Measurements from ENCODE around the gene ACOX3.

ACOX3 gene

GRCh38 chr4:8318509-8318908, 122.0 kb downstream of the ACOX3 start:
- H3K79me2 ChIP-seq (ENCODE audit: insufficient read depth, low read depth), result no peaks in the 10 kb centered on the region
- H3K36me3 ChIP-seq (ENCODE audit: insufficient read depth), result no peaks in the 10 kb centered on the region
- no peak overlapping the region for H3K4me3 ChIP-seq (IDR thresholded peaks at IDR 0.05; ENCODE audit: insufficient read depth, low read depth, low read length)
- H2AFZ ChIP-seq (ENCODE audit: low read depth), result no peak overlapping the region
- H3K27me3 ChIP-seq (ENCODE audit: insufficient read depth, low read depth), result no peaks in the 10 kb centered on the region; the same call in 1 of the 2 replicates
- no peak overlapping the region for H3K4me2 ChIP-seq
- TF ChIP-seq CTCF (conservative IDR thresholded peaks at IDR 0.05; ENCODE audit: low read depth, low read length), result no peak
- H3K27ac ChIP-seq, result no peak overlapping the region
- no peaks in the 10 kb centered on the region for H3K4me1 ChIP-seq (ENCODE audit: low read depth, poor library complexity, severe bottlenecking)
- H4K20me1 ChIP-seq (ENCODE audit: insufficient read depth), result no peaks in the 10 kb centered on the region
- no peak overlapping the region for H3K9ac ChIP-seq

- H2AFZ ChIP-seq (ENCODE audit: low read depth), result no peak overlapping the region
- no peaks in the 10 kb centered on the region for H3K36me3 ChIP-seq (ENCODE audit: insufficient read depth)
- no peak overlapping the region for H3K4me3 ChIP-seq (IDR thresholded peaks at IDR 0.05; ENCODE audit: insufficient read depth, low read depth, low read length)
- H3K9ac ChIP-seq, result no peak overlapping the region
- H3K27me3 ChIP-seq (ENCODE audit: insufficient read depth, low read depth), result no peaks in the 10 kb centered on the region; the same call in 1 of the 2 replicates
- H3K79me2 ChIP-seq (ENCODE audit: insufficient read depth, low read depth), result no peaks in the 10 kb centered on the region
- no peaks in the 10 kb centered on the region for H4K20me1 ChIP-seq (ENCODE audit: insufficient read depth)
- H3K4me2 ChIP-seq, result no peak overlapping the region
- TF ChIP-seq CTCF (conservative IDR thresholded peaks at IDR 0.05; ENCODE audit: low read depth, low read length), result no peak
- no peak overlapping the region for H3K27ac ChIP-seq
- H3K4me1 ChIP-seq (ENCODE audit: low read depth, poor library complexity, severe bottlenecking), result no peaks in the 10 kb centered on the region
These were observed 123.0 kb downstream of the ACOX3 start for GRCh38 chr4:8317474-8317873.

- Histone ChIP-seq H3K4me3 (IDR thresholded peaks at IDR 0.05; ENCODE audit: insufficient read depth, low read depth, low read length) (no peak overlapping the region), H3K79me2 (ENCODE audit: insufficient read depth, low read depth) (no peaks in the 10 kb centered on the region), H3K9ac (no peak overlapping the region), H3K27me3 (ENCODE audit: insufficient read depth, low read depth) (no peaks in the 10 kb centered on the region; the same call in 1 of the 2 replicates), H3K36me3 (ENCODE audit: insufficient read depth) (no peaks in the 10 kb centered on the region), H3K4me1 (ENCODE audit: low read depth, poor library complexity, severe bottlenecking) (no peaks in the 10 kb centered on the region), H4K20me1 (ENCODE audit: insufficient read depth) (no peaks in the 10 kb centered on the region), H3K27ac (no peak overlapping the region), H2AFZ (ENCODE audit: low read depth) (no peak overlapping the region), H3K4me2 (no peak overlapping the region)
- TF ChIP-seq CTCF (conservative IDR thresholded peaks at IDR 0.05; ENCODE audit: low read depth, low read length), result no peak
These were observed 123.6 kb downstream of the ACOX3 start for GRCh38 chr4:8316911-8317351.

All from KMS-11 (cell line).